CD4-positive, alpha-beta T cell treated with Interferon gamma for 1 hour (primary cell): ENCODE measurements around the gene PPP1R15B.
A peak's percentile ranks its signal among the peaks of the same experiment; 100 is the strongest.
"Not testable (repeated sequence)": the region's sequence is repeated elsewhere in the genome, so short reads cannot be mapped to it uniquely, and the experiment has no call there.

Source experiments
- DNase-seq: peaks from one replicate; pipeline ENCODE4 v3.0.0-alpha.2; 2020

The PPP1R15B gene

DNA sequence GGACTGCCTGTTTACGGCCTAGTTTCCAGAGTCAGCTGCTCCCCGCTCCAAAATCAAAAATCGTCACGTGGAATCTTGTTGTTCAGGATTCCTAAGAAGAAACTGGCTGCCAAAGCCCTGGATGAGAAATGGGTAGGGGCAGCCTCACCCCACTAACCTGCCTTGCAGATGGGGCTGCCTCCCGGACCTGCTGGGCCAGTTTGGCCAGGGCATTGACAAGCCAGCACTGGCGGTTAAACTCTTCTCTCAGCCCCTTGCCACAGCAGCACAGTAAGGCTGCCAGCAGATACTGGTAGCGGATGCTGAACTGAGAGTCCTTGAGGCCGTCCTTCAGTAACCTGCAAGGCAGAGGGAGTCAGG is 31.6 kb upstream of the PPP1R15B start:
- no peak for DNase-seq

DNA sequence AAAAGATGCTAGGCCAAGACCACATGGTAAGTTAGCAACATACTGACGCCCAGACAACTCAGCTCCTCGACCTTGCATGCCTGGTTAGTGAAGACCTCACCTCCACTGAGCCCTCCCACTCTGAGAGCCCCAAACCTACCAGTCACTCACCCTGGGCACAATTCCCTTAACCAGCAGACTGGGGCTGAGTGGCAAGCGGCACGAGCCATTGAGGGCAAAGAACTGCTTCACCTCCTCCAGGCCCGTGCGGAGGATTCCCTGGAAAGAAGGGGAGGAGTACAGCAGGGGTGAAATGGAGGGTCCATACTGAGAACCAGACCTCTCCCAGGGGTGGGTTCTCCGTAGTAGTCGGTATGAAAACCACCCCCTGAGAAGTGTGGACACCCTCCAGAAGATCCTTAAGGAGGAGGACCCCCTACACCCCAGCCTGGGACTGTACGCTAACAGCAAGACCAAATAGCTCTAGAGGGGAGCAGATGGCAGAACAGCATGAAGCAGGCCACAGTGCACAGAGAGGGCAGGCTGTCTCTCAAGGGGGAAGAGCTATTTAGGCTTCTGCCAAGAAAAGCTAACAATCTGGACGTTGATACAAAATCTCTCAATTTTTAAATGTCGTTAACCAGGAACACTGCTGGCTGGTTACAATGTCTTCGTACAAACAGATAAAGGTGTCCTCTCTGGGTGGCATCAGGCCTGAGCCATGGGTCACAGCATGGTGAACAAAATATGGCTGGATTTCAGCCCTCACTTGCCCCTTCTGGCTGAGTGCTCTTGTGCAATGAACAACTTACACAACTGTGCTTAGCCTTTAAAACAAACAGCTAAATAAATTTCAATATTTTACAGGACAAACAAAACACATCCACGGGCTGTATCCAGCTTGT is 31.0 kb upstream of the PPP1R15B start:
- no peak for DNase-seq

DNA sequence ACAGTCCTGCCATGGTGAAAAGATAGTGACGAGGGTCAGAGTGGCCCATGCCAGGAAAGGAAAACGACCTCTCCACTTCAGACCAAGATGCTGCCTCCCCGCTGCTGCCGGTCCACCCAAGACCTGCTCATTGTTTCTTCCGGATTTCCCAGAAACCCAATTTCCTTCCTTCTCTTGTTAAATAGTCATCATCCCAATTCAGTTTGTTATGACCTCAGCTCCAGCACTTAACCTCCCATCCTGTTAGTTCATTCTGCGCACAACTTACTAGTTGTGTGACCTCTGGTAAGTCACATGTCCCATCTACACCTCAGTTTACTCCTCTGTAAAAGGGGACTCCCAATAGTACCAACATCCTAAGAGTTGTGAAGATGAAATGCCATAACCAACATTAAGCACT is 29.9 kb upstream of the PPP1R15B start:
- no peak for DNase-seq

DNA sequence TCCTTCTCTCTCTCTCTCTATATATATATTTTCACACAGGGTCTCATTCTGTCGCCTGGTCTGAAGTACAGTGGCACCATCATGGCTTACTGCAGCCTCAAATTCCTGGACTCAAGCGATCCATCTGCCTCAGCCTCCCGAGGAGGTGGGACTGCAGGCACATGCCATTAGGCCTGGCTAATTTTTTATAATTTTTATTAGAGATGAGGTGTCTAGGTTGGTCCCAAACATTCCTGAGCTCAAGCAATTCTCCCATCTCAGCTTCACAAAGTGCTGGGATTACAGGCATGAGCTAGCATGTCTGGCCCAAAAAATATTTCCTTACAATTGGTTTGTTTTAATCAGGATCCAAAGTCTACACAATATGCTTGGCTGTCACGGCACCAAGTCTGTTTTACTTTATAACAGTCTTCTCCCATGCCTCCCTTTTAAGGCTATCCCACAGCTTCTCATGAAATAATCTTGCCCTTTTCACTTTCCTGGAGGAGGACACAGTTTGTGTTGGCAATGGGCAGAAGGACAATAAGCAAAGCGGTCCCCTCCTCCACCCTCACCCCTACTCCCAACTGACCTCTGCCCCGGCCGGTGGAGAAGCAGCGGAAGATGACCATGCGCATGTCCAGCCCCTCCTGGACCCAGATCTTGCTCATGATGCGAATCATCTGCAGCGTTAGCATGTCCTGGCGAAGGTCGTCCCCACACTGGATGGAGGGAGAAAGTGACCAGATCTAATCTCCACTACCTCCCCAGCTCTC is 28.2 kb upstream of the PPP1R15B start:
- no peak for DNase-seq

DNA sequence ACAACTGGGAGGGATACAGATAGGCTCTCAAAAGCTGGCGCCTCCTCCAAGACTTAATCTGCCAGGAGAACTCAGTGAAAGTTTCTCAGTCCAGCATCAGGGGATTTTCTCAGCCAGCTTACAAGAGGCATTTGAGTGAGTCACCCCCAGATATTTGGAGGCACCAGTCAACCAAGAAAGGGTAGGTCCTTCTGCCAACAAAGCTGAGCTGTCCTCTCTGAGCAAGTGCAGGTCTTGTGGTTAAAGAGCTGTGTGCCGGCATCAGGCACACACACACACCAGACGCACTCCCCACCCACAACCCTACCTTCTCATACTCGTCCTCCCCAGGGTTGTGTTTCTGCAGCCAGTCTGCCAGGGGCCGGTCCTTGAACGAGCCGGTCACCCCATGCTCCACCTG is 27.0 kb upstream of the PPP1R15B start:
- no peak for DNase-seq

DNA sequence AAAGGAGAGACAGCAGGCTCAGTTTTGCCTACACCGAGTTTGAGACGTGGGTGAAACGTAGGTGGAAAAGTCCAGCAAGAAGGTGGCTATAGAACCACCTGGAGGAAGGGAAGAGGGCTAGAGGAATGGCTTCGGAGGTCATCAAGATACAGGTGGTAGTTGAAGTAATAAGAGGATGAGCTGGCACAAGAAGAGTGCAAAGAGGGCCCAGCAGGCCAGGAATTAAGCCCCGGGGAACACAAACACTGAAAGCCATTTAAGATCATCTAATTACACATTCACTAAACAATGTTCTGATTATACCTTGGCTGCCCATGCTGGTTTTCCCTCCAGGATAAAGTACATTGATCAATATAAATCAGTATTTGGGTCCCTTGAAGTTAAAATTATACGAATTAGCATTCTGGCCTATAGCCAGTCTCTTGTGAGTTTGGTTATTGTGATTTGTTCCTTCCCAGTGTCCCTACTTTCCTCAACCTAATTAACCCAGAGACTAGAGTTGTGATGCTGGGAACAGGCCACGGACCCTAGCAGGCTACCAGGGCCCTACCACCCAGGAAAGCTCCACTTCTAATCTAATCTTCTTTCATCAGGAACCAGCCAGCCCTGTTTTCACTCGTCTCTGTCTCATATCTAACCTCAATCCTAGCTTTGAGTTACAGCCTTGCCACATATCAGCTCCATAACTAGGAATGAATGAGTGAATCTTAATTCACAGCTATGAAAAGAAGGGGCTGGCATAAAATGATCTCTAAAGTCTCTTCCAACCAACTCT is 26.4 kb upstream of the PPP1R15B start:
- no peak for DNase-seq

DNA sequence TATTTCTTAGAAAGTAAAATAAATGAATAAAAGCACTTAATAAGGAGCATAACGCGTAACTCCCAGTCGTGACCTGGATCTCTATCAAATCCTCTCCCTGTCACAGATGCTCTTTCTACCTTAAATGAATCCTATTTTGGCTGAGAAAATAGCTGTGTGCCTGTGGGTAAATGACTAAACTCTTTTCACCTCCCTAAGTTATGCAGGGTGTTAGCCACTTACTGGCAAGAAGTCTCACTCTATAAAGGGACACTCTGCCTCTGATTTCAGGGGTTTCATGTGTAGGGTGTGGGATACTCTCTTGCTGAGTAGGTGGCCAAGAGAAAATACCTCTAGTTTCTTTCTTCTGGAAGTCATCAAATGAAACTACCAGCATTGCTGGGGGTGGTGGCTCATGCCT is 24.3 kb upstream of the PPP1R15B start:
- DNase-seq, result no peak

DNA sequence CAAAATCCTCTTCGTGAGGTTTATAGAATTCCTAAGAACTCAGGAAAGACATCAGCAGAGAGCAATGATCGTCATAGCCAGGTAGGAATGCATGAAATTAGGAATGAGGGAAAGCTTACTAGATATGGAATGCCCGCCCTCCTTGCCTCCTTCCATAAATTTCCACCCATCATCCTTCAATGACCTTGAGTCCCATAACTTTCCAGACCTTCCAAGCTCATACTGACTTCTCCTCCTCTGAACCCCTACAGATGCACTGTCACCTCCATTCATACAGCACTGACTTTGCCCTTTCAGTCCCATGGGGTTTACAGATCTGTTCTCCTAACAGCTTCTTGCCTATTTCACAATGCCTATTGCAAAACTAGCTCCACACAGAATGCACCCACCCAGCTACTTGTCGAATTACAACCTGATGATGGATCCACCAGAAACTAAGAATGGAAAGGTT is 23.8 kb upstream of the PPP1R15B start:
- no peak for DNase-seq

DNA sequence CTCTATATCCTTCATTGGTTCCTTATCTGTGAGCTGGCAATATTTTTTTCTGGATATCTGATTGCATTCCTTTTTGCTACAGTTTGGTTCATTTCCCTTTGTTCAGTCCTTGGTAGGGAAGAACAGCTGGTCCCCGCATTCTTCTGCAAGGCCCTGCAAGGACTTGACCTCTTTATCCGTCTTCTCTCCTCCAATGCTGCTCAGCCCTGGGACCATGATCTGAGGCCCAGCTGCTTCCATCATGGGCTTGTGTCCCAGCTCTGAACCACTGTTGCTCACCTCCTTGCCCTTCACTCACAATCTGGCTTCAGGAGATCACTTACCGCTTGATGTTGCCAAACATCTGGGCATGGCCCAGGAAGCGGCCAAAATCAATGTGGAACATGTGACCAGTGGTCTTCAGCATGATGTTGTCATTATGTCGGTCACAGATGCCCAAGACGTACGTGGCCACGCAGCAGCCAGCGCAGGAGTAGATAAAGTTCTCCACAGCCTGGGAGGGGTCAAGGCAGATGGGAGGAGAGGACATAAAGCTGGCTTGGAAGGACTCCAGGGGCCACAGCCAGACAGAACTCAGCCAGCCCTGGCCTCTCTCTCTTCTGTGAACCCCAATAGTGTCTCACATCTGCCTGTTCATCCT is 22.6 kb upstream of the PPP1R15B start:
- no peak for DNase-seq

DNA sequence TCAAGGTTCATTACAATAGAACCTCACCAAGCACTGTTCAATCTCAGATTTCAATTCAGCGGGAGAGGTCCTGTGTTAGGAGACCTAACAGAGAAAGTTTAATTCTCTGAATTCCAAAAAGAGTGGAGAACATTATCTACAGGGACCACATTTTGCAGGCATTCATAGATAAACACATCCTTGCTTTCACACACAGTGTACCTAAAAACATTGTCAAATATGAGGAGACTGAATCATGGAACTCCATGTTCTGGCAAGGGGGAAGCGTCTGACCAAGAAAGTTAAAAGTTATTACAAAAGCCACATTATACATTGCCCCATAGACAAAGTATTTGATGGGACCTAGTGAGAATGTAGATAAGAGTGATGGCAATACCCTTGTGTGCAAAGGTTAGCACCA is 21.1 kb upstream of the PPP1R15B start:
- no peak for DNase-seq

DNA sequence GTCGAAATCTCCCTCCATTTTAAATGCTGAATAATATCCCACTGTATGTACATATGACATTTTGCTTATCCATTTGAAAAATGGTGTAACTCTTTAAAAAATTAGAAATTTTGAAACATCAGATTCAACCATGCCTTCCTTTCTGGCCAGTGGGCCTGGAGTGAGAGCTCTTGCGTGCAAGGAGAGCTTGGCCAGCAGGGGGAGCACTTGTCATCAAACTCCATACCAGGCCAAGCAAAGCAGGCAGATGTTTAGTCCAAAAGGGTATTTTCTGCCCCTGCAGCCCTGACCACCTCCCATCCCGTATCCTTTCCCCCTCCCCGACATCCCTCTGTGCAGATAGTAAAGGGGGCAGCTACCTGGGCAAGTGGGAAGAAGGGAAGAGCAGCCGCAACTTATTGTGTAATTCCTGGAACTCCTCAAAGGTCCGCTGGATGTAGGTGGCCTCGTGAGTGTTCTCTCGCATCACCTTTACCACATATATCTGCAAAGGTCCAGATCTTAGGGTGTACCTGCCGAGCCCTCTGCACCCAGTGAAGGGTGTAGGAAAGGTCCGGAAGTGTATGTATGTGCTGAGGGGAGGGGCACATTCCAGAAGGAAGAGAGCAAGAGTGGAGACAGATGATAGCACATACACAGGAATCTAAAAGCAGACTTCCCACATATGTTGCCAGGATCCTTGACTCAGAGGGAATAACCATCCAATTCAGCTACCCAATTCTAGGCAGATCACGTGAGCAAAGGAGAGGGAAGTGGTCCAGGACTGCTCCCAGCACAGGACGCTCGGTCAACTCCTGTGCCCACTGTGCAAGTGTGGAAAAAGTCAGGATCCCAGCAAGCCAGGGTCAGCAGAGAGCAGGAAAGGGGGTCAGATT is 19.9 kb upstream of the PPP1R15B start:
- DNase-seq, result peak; percentile 67

DNA sequence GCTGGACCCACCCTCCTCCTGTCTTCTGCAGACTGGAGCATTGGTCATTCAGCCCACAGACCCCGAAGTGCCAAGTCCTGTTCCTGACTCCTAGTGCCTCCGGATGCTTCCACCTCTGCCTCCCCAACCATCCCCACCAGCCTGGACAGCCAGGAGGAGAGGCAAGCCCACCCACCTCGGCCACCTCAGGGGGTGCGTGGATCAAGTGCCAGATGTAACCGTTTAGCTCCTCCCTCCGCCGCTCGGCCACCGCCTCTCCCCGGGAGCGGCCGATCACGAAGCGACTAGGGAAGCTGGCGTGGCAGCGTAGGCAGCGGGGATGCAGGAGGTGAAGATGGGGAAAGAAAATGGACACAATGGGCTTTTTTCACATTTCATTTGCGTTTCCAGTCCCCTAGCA is 18.1 kb upstream of the PPP1R15B start:
- no peak for DNase-seq

DNA sequence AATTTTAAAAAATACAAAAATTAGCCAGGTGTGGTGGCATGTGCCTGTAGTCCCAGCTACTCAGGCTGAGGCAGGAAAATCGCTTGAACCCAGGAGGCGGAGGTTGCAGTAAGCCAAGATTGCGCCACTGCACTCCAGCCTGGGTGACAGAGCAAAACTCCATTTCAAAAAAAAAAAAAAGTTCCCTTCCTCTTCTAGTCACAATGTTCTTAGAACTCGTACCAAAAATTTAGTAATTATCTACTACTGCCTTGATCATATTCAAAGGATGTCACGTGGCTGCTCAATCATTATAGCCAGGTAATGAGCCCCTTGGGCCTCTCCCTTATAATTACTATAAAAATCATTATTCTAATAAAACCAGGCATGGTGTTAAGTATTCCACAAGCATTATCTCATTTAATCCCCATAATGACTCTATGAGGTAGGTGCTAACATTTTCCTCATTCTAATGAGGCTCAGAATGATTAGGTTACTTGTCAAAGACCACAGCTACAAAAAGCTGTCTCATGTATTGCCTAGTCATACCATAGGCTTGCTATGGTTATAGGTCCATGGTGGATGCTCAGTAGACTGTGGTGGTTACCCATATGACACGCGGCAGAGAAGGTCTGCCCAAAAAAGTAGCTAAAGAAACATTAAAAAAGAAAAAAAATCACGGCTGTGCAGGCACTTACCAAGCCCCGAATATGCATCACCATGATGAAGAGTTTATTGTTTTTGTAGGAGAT is 15.5 kb upstream of the PPP1R15B start:
- no peak for DNase-seq

DNA sequence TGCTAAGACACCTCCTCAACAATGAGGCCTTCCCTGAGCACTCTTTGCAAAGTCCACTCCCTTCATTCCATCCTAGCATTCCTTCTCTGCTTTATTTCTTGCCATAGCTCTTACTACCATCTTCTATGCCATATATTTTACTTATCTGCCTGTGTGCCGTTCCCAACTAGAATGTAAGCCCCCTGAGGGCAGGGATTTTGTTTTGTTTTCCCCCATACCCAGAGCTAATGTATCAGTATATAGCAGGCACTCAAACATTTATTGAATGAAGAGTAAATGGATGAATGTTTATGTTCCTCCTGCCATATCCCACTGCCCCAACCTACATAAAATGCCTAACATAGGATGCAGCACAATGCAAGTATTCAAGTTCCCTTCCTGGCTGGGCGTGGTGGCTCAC is 14.9 kb upstream of the PPP1R15B start:
- no peak for DNase-seq

DNA sequence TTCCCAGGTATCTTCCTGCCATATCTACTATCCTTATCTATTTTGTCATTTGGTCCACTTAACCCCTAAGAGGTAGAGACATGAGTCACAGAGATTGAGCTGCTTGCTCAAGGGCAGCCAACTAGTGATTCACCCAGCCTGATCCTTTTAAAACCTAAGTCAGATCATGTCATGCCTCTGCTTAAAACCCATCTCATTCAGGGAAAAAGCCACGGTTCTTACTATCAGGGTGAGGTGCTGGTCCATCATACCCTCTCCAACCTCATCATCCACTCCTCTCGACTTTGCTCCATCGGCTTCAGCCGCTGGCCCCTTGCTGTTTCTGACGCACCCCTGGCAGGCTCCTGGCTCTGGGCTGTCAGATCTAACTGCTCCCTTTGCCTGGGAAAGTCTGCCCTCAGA is 14.4 kb upstream of the PPP1R15B start:
- no peak for DNase-seq

DNA sequence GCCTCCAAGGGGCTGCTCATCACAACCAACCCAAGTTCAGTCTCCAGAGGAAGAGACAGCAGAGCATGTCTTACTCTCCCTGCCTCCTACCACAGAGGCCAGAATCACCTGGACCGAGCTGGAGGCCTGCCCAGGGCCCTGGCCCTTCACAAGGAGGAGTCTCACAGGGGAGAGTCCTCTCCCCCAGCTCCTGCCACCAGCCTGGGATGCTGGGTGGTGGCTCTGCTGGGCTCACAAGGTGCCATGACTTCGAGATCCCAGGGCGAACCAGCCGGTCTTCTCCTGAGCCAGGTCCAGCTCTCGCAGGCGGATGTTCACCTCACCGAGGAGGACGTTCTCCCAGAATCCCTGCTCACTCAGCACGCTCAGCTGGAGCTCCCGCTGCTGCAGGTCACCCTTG is 13.0 kb upstream of the PPP1R15B start:
- no peak for DNase-seq

DNA sequence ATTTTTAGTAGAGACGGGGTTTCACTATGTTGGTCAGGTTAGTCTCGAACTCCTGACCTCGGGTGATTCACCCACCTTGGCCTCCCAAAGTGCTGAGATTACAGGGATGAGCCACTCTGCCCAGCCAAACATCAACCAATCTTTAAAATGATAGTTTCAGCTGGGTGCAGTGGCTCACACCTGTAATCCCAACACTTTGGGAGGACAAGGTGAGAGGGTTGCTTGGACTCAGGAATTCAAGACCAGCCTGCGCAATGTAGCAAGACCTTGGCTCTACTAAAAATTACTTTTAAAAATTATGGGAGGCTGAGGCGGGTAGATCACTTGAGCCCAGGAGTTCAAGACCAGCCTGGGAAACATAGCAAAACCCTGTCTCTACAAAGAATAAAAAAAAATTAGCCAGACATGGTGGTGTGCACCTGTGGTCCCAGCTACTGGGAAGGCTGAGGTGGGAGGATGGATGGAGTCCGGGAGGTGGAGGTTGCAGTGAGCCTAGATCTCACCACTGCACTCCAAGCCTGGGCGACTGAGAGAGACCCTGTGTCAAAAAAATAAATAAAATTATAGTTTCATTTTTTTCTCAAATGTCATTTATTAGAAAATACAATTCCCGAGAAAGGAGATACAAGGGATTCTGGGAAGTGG is 10.6 kb upstream of the PPP1R15B start:
- DNase-seq, result not testable (repeated sequence)

DNA sequence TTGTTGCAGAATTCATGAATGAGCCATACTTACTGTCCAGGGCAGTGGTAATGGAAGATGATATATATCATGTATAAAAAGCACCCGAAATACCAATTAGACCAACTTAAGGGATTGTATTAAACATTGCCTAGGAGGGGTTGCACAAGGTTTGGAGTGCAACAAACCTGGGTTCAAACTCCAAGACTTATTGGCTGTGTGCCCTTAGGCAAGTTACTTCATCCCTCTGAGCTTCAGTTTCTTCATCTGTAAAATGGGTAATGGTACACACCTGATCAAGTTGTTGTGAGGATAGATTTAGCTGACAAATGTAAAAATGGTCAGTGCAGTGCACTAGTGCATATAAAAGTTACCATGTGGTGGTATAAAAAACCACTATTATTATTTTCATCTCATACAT is 9.8 kb upstream of the PPP1R15B start:
- no peak for DNase-seq

DNA sequence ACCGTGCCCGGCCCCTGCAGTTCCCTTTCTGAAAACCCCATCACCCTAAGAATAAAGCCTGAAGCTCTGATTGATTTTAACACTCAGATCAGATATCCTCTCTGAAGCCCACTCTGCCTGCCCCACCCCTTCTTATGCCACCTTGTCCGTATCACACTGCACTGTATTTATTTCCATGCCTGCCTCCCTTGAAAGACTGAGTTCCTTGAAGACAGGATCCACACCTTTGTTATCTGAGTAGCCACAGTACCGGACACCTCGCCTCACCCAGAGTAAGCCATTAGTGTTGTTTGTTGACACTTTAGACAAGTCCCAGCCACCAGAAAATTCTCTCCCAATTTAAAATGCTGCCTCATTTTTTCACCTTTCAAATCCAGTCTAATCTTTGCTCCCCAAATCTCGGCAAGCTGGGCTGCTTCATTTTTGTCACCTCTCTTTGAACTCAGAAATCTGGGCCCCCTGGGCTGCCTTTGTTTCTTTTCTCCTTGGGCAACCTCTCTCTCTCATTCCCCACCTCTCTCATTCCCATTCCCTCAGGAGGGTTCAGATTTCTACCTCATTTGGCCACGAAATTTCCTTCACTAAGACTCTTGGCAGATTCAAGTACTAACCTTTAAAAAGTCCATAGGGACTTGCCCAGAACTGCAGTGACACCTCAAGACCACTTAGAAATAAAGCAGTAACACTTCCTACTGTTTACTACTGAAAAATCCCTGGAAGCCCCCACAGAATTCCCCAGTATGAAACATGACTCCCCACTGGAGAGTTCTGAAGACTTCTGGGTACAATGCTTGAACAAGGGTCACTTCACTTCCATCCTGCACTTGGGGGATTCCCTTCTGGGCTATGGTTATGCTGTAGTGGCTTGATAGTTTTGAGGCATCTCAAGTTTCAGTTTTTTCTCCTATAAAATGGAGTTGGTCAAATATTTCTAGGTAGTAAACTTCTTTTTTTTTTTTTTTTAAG is 8.7 kb upstream of the PPP1R15B start:
- no peak for DNase-seq

DNA sequence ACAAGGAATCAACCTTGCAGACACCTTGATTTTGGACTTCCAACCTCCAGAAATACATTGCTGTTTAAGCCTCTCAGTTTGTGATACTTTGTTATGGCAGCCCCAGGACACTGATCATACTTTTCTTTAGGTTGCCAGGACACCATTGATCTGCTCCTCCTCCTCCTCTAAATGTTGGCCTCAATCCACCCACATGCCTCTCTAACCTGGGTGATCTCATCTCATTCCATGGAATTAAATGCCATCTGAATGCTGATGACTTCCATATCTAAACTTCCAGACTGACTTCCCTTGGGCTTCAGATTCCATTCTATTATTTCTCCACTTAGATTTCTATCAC is 7.4 kb upstream of the PPP1R15B start:
- no peak for DNase-seq
